DMS153 (cell line): Measurements from ENCODE around the gene OPN1MW.
"Not testable (repeated sequence)": the region's sequence is repeated elsewhere in the genome, so short reads cannot be mapped to it uniquely, and the experiment has no call there.

ENCODE experiments used
- DNase-seq: peaks from one replicate; lab custom pipeline; 2025; lab: John Stamatoyannopoulos, UW

OPN1MW gene

GRCh38 chrX:154211057-154211456, 28.7 kb downstream of the OPN1MW start:
- DNase-seq = not testable (repeated sequence)

GRCh38 chrX:154211499-154211898, 29.1 kb downstream of the OPN1MW start:
- not testable (repeated sequence) for DNase-seq

GRCh38 chrX:154219456-154219855, 37.1 kb downstream of the OPN1MW start, which contains the start of gene OPN1MW2:
TSS of gene OPN1MW2 (plus strand) at chrX:154219756. CDS start at chrX:154219816, 60 bp downstream.
- DNase-seq = not testable (repeated sequence)

- not testable (repeated sequence) for DNase-seq
Measured at GRCh38 chrX:154225292-154225691, 42.9 kb downstream of the OPN1MW start.

GRCh38 chrX:154226706-154227105, 44.3 kb downstream of the OPN1MW start:
- not testable (repeated sequence) for DNase-seq

- DNase-seq = not testable (repeated sequence)
Measured at GRCh38 chrX:154231443-154231842, 49.0 kb downstream of the OPN1MW start.

- not testable (repeated sequence) for DNase-seq
Measured at GRCh38 chrX:154233620-154234019, 51.2 kb downstream of the OPN1MW start.

GRCh38 chrX:154238939-154239559, 56.7 kb downstream of the OPN1MW start:
- DNase-seq = not testable (repeated sequence)

GRCh38 chrX:154239982-154240503, 57.6 kb downstream of the OPN1MW start:
- not testable (repeated sequence) for DNase-seq
